BE2C (cell line): Measurements from ENCODE around the gene PRIMA1.

Source experiments
- DNase-seq: peaks from one replicate; pipeline ENCODE4 v3.0.0-alpha.2; 2020
- H3K27me3 ChIP-seq: fragments of 250-450 bp; sonication (Bioruptor Pico); 2 replicates; pipeline ENCODE4 v1.5.1; 2020; ENCODE audit warnings: mild to moderate bottlenecking
- H3K36me3 ChIP-seq: fragments of 250-450 bp; sonication (Bioruptor Pico); 2 replicates; pipeline ENCODE4 v1.5.1; 2020; ENCODE audit warnings: mild to moderate bottlenecking
- H3K4me1 ChIP-seq: fragments of 250-450 bp; sonication (Bioruptor Pico); 2 replicates; pipeline ENCODE4 v1.5.1; 2020
- H3K4me3 ChIP-seq: 2 replicates; pipeline ENCODE4 v1.5.1; 2011; ENCODE audit warnings: low read depth, low read length
- H3K9me3 ChIP-seq: fragments of 250-450 bp; sonication (Bioruptor Pico); 2 replicates; pipeline ENCODE4 v1.5.1; 2020
- CTCF ChIP-seq: IDR thresholded peaks from 2 replicates; pipeline ENCODE4 v1.5.1; 2012; ENCODE audit warnings: mild to moderate bottlenecking, low read depth, low read length

Gene PRIMA1

GRCh38 chr14:93682459-93682858 is 105.8 kb downstream of the PRIMA1 start:
- Histone ChIP-seq H3K4me1 (peaks cover 3% of the 10 kb centered on the region), H3K9me3 (no peaks in the 10 kb centered on the region), H3K27me3 (no peaks in the 10 kb centered on the region), H3K4me3 (no peak overlapping the region), H3K36me3 (0 out of 2 replicates have a peak, but pooled peaks cover 4% of the 10 kb centered on the region)
- no peak for TF ChIP-seq CTCF
- no peak for DNase-seq

GRCh38 chr14:93676416-93676958 is 111.8 kb downstream of the PRIMA1 start:
- TF ChIP-seq CTCF, result no peak
- Histone ChIP-seq H3K4me1 (peaks cover 3% of the 10 kb centered on the region; the same call in 1 of the 2 replicates), H3K4me3 (no peak overlapping the region), H3K36me3 (peaks cover 20% of the 10 kb centered on the region), H3K9me3 (no peaks in the 10 kb centered on the region), H3K27me3 (no peaks in the 10 kb centered on the region)
- DNase-seq, result no peak

- DNase-seq, result no peak
- Histone ChIP-seq H3K9me3 (no peaks in the 10 kb centered on the region), H3K4me1 (peaks cover 3% of the 10 kb centered on the region; the same call in 1 of the 2 replicates), H3K27me3 (no peaks in the 10 kb centered on the region), H3K36me3 (peaks cover 20% of the 10 kb centered on the region), H3K4me3 (no peak overlapping the region)
- no peak for TF ChIP-seq CTCF
These were observed 112.6 kb downstream of the PRIMA1 start for GRCh38 chr14:93675651-93676050.

GRCh38 chr14:93674343-93674742 is 113.9 kb downstream of the PRIMA1 start:
- Histone ChIP-seq H3K4me3 (no peak overlapping the region), H3K27me3 (no peaks in the 10 kb centered on the region), H3K36me3 (peaks cover 20% of the 10 kb centered on the region), H3K9me3 (no peaks in the 10 kb centered on the region), H3K4me1 (no peaks in the 10 kb centered on the region)
- DNase-seq, result no peak
- TF ChIP-seq CTCF, result no peak

GRCh38 chr14:93669632-93670031 is 118.7 kb downstream of the PRIMA1 start:
- H3K4me3 ChIP-seq, result no peak overlapping the region
- no peak for DNase-seq
- H3K9me3 ChIP-seq, result no peaks in the 10 kb centered on the region
- TF ChIP-seq CTCF, result no peak
- H3K36me3 ChIP-seq, result peaks cover 29% of the 10 kb centered on the region
- no peaks in the 10 kb centered on the region for H3K27me3 ChIP-seq
- H3K4me1 ChIP-seq, result no peaks in the 10 kb centered on the region
